Measurements from ENCODE around the gene CYB5R3.
"Not testable (repeated sequence)": the region's sequence is repeated elsewhere in the genome, so short reads cannot be mapped to it uniquely, and the experiment has no call there.

Gene CYB5R3

GRCh38 chr22:42677936-42678335 is 28.7 kb upstream of the CYB5R3 start:
- not testable (repeated sequence) for DNase-seq

DNA sequence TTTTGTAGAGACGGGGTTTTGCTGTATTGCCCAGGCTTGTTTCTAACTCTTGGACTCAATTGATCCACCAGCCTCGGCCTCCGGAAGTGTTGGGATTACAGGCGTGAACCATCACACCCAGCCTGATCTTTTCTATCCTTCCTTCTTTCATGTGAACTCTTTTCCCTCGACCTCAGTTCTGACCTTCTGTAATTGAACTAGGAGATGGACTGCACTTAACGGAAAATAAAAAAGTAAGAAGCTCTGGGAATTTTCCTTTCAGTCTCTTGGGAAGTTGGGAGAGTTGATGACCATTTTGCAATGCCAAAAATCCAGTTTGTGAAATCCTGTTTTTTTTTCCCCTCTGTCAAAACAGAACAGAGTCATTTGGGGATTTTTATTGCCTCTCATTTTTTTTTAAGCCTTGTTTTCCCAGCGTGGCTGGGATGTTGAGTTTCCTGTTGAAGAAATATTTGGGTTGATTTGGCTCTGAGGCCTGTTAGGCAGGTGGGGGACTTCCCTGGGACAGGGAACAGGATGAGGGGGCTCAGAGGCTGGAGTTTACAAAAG is 26.9 kb upstream of the CYB5R3 start:
- DNase-seq: no peak

- DNase-seq: no peak
Measured at GRCh38 chr22:42673898-42674401, 24.8 kb upstream of the CYB5R3 start.

DNA sequence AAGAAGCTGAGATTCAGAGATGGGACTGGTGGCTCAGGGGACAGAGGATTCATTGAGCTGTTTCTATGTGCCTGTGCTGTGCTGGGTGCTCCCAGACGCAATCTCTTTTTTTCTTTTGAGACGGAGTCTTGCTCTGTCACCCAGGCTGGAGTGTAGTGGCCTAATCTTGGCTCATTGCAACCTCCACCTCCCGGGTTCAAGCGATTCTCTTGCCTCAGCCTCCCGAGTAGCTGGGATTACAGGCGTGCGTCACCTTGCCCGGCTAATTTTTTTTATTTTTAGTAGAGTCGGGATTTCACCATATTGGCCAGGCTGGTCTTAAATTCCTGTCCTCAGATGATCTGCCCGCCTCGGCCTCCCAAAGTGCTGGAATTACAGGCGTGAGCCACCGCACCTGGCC is 23.9 kb upstream of the CYB5R3 start:
- DNase-seq: not testable (repeated sequence)

DNA sequence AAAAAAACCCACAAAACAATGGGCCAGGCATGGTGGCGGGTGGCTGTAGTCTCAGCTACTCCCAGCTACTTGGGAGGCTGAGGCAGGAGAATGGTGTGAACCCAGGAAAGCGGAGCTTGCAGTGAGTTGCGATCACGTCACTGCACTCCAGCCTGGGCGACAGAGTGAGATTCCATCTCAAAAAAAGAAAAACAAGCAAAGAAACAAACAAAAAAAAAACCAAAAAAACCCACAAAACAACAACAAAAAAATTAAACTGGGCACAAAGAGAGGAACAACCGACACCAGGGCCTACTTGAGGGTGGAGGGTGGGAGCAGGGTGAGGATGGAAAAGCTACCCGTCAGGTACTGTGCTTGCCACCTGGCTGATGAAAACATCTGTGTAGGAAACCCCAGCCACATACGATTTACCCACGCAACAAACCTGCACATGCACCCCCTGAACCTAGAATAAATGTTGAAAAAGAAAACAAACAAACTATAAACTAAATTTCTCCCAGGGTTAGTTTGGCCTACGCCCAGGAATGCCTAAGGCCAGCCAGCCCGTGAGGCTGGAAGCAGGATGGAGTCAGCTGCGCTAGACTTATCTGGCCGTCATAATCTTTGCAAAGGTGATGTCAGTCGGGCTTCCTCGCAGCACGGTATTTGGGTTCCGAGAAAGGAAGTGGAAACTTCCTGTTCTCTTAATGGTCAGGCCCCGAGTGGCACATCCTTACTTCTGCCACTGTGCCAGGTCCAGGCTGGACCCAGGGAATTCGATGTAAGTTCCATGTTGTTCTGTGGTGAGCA is 21.9 kb upstream of the CYB5R3 start:
- DNase-seq: no peak

GRCh38 chr22:42670046-42670445 is 20.9 kb upstream of the CYB5R3 start:
- no peak for DNase-seq

DNA sequence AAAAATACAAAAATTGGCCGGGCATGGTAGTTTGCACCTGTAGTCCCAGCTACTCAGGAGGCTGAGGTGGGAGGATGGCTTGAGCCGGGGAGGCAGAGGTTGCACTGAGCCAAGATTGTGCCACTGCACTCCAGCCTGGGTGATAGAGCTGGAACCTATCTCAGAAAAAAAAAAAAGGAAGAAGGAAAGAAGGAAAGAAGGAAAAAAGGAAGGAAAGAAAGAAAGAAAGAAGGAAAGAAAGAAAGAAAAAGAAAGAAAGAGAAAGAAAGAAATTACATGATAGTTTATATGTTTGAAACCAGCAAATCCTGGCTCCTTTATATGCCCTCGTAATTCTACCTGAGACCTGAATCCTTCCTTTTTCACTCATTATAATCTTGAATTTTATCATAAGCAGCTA is 17.2 kb upstream of the CYB5R3 start:
- DNase-seq: not testable (repeated sequence)

DNA sequence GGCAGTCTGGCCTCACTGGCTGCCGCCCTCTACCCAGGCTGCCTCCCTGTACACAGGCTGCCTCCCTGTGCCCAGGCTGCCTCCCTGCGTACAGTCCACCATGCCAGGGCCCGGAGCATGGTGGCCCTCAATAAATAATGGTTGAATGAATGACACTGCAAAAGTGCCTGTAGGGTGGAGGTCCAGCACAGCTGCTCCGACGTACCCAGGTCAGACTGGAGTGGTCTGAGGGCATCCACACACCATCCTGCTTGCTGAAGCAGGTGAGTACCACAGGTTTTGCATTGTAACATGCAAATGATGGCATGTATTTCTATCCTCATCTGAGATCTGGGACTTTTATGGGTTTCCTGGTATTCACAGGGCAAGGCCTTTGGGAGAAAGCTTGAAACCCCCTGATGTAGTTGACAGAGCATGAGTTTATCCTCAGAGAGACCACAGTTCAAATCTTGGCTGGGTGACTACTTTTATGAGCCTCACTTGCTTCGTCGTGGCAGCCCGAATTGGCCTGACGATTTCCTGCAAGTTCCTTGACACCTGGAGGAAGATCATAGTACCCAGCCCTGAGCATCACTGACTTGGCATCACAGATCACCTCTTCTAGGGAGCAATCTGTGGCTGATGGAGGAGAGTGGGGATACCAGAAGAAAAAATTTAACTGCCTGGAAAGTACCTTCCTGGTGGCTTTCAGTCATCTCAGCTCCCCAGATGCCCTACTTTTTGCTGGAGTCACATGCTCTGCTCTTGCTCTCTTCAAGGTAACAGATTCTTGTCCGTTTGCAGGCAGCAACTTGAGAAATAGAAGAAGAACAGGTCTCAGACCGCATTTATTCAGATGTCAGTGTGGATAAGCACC is 16.0 kb upstream of the CYB5R3 start:
- no peak for DNase-seq

- DNase-seq: peak; percentile 50
Measured at GRCh38 chr22:42661985-42662831, 13.0 kb upstream of the CYB5R3 start.

DNA sequence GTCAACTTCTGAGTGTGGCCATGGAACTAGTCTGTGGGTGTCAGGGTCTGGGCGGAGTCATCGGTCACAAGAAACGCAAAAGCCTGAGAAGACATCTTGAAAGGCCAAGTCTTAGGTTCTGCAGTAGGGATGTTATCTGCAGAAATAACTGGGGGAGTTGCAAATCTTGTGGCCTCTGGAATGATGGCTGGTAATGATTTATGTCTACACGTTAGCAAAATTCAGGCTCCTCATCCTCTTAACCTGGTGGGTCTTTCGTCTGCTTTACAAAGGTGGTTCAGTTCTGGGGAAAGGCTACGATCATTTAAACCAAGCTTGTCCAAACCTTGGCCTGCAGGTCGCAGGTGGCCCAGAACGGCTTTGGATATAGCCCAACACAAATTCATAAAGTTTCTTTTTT is 7.4 kb upstream of the CYB5R3 start:
- no peak for DNase-seq

DNA sequence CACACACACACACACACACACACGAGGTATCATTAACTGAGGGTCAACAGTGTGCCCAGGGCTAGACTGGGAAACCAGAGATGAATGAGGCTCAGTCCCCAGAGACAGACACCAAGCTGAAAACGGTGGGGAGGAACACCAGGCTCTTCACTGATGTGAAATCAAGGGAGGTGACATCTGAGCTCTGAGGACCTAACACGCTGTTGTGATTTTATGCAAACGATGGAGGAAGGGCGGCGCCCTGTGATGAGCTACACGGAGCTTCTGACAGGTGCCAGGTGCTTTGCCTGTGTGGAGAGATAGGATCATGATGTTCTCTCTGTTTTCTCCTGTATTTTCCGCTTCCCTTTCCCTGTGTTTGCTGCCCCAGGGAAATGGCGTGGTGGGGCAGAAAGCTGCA is 6.5 kb upstream of the CYB5R3 start:
- peak; percentile 13 for DNase-seq

GRCh38 chr22:42654436-42655073 is 5.4 kb upstream of the CYB5R3 start:
- DNase-seq: no peak

- no peak for DNase-seq
Measured at GRCh38 chr22:42653999-42654398, 4.8 kb upstream of the CYB5R3 start.

DNA sequence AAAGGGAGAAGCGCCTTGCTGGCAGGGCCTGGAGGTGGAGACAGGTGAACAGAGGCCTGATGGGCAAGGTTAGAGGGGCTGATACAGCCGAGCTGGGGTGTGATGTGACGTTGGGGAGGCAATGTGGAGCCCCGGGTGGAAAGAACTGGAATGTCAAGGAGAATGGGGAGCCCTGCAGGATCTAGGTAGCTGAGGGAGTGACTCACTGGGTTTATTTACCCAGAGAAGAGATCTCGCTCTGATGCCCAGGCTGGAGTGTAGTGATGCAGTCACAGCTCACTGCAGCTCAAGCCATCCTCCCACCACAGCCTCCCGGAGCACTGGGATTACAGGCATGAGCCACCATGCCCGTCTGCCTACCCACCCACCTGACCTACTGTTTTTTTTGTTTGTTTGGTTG is 1.9 kb upstream of the CYB5R3 start:
- DNase-seq: no peak

DNA sequence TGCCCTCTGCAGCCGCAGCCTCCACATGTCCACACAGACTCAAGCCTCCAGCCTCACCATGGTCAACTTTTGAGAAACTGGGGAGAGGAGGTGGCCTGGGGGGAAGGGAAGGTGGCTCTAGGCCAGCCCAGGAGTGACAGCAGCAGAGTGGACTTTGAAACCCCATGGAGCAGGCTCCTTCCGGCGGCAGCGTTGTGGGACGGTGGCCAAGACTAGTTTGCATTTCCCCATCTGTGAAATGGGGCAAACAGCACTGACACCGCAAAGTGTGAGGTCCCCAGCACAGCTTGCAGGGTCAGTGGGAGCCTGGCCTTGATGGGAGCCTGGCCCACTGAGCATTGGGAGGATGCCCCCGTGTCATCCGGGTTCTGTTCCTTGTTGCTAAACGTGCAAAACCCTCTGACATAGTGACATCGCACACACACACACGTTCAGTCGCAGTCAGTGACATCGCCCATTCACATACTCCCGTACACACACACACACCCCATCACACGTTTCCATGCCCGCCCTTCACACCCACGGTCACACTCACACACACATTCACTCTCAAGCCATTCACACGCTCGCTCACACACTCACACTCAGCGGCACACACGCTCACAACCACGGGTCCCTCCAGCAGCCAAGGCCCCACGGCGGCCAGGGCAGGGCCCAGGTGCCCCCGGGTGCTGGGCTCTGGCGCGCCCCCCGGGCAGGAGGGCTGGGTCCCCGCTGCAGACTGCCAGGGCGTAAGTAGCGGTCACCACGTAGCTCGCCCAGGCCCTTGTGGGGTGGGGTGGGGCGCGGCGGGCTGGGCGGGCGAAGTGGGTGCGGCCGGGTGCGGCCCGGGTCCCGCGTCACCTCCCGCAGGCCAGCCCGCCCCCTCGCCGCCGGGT is 585 bp downstream of the CYB5R3 start:
- DNase-seq: no peak

DNA sequence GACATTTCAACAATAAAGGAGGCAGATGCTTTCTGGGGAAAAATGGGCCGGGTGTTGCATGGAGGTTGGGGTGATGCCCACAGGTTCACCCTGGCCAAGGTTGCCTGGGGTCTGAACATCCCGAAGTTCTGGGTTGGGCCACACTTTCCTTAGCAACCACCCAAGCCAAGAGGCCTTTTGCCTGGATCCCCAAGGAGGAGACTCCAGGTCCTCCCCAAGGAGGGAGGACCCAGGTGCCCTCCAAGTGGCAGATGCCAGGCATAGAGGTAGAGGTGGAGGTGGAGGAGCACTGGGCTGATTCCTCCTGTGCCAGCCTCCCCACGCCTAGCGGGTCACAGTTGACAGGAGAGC is 1.2 kb downstream of the CYB5R3 start:
- no peak for DNase-seq

GRCh38 chr22:42646569-42647525 is 2.3 kb downstream of the CYB5R3 start:
- no peak for DNase-seq

DNA sequence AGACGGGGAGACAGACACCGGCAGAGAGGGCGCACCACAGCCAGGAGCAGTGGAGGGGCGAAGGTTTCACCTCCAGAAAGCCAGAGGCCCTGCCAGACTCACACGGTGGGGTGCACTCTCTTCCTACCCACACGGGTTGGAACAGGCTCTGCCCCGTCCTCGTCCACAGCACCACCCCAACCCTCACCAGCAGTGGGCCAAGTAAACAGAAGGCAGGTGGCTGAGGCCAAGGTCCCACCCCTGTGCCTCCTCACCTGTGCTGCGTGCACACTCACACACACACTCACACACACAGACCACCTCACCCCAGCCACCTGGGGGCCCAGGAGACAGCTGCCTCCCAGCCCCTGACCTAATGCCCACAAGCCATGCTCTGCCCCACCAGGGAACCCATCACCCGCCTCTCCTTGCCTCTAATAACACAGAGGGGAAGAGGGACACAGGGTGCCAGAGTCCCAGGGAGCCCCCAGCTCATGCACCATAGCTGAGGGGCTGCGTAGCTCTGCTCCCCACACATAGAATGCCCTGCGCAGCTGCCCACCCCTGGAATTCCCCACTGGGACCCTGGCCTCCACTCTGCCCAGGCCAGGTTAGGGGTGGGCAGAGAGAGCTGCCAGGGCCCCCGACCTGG is 3.1 kb downstream of the CYB5R3 start:
- DNase-seq: no peak

- no peak for DNase-seq
Measured at GRCh38 chr22:42645341-42645937, 3.8 kb downstream of the CYB5R3 start.
